ENCODE measurements around the gene SLC28A1.

- TF ChIP-seq POLR2A (IDR thresholded peaks at IDR 0.05; ENCODE audit: borderline replicate concordance, extremely low read depth, insufficient read depth, insufficient read length) (no peak), CTCF (IDR thresholded peaks at IDR 0.05 in 2 of 3, conservative IDR thresholded peaks at IDR 0.05 in 1 of 3; ENCODE audit: borderline replicate concordance in 1 of 3, insufficient read depth in 1 of 3, low read depth in 2 of 3, low read length in 2 of 3) (no peak), POLR2AphosphoS5 (IDR thresholded peaks at IDR 0.05; ENCODE audit: low read depth, low read length) (peak; percentile 30; the same call in 1 of the 2 replicates), TCF7L2 (IDR thresholded peaks at IDR 0.05; ENCODE audit: borderline replicate concordance, extremely low read depth, insufficient read depth, insufficient read length) (no peak), EZH2phosphoT487 (IDR thresholded peaks at IDR 0.05; ENCODE audit: borderline replicate concordance) (no peak), EZH2 (IDR thresholded peaks at IDR 0.05) (no peak), SP1 (IDR thresholded peaks at IDR 0.05; ENCODE audit: low read depth) (peak; percentile 80)
These were observed 107.9 kb downstream of the SLC28A1 start for GRCh38 chr15:84992157-84992944.
